GM21515 (cell line): ENCODE measurements around the gene TGFBR2.

Source experiments
- ATAC-seq: cut with Tn5 transposase; IDR thresholded peaks from one replicate; pipeline ENCODE4 v1.9.1; 2021; ENCODE audit not compliant: unreplicated experiment

Gene TGFBR2

GRCh38 chr3:30600572-30600971 lies 5.8 kb upstream of the TGFBR2 start:
- no peak for ATAC-seq

GRCh38 chr3:30602946-30603345 lies 3.5 kb upstream of the TGFBR2 start:
- ATAC-seq, result no peak

GRCh38 chr3:30604093-30604492 lies 2.3 kb upstream of the TGFBR2 start:
- ATAC-seq, result no peak

GRCh38 chr3:30604558-30604957 lies 1.8 kb upstream of the TGFBR2 start:
- no peak for ATAC-seq

GRCh38 chr3:30605005-30605404 lies 1.4 kb upstream of the TGFBR2 start:
- ATAC-seq, result no peak

- ATAC-seq, result no peak
Observed at GRCh38 chr3:30605706-30606300, 598 bp upstream of the TGFBR2 start.

- peak; percentile 47 for ATAC-seq
Observed at GRCh38 chr3:30607032-30607833, 832 bp downstream of the TGFBR2 start.

GRCh38 chr3:30608598-30608947 lies 2.2 kb downstream of the TGFBR2 start:
- ATAC-seq, result no peak

GRCh38 chr3:30609930-30610701 lies 3.7 kb downstream of the TGFBR2 start:
- ATAC-seq, result no peak

- ATAC-seq, result no peak
Observed at GRCh38 chr3:30610702-30611368, 4.4 kb downstream of the TGFBR2 start.

GRCh38 chr3:30611613-30612436 lies 5.4 kb downstream of the TGFBR2 start:
- ATAC-seq, result no peak

GRCh38 chr3:30612437-30613132 lies 6.2 kb downstream of the TGFBR2 start:
- ATAC-seq, result no peak

GRCh38 chr3:30613133-30613825 lies 6.9 kb downstream of the TGFBR2 start:
- no peak for ATAC-seq

GRCh38 chr3:30614373-30614772 lies 8.0 kb downstream of the TGFBR2 start:
- no peak for ATAC-seq

- ATAC-seq, result no peak
Observed at GRCh38 chr3:30614943-30615342, 8.5 kb downstream of the TGFBR2 start.

GRCh38 chr3:30615615-30616346 lies 9.4 kb downstream of the TGFBR2 start:
- ATAC-seq, result no peak

GRCh38 chr3:30616347-30617027 lies 10.1 kb downstream of the TGFBR2 start:
- no peak for ATAC-seq

GRCh38 chr3:30617069-30617468 lies 10.7 kb downstream of the TGFBR2 start:
- no peak for ATAC-seq
